A549 treated with GW870086 at 1 μM for 4 hours (cell line): ENCODE data around the gene BAG3. TPM values are rescaled to one million over a fixed set of nuclear protein-coding genes. Genes with fewer than 3 reads are reported as not detected.

Experiments used
- total RNA-seq: library from RNA; stranded (reverse); fragments of 200-300 nt; extraction: Qiagen RNA extraction; gene quantifications from 5 replicates; pipeline ENCODE4 v1.2.3, GENCODE V29; 2022; ENCODE audit warnings: low read depth

Gene BAG3
- total RNA-seq = 257 to 328 TPM (median 316 TPM) in 5 replicates

DNA sequence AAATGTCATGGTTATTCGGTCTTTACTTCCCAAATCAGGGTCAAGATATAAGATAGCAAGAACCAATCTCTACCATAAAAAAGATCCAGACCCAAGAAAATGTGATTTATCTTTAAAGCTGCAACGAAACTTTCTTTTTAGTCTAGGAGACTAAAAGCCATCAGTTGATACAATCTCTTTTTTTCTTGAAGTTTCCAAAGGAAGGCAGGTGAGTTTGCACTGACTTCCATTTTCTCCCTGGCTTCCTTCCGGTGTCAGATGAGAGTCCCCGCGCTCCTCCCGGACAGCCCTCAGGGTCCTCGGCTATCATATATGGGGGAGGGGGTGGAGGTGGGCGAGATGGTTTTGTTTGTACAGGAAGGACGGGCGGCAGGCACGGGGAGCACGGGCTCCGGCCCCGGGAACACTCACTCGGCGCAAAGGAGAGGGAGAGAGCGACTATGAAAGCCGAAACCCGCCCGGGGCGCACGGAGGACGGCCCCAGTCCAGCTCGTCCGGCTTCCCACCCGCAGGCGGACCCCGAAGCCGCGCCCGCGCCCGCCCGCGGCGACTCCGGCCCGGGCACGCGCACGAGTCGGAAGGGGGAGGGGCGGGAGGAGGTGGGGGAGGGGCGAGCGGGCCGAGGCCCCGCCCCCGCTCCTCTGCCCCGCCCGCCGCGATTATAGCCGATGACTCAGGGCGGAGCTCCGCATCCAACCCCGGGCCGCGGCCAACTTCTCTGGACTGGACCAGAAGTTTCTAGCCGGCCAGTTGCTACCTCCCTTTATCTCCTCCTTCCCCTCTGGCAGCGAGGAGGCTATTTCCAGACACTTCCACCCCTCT, at the start of gene BAG3:
TSS of gene BAG3 (plus strand) at position 689 of the 822 bp plus-strand sequence. CDS start 296 bp downstream, outside the sequence.

DNA sequence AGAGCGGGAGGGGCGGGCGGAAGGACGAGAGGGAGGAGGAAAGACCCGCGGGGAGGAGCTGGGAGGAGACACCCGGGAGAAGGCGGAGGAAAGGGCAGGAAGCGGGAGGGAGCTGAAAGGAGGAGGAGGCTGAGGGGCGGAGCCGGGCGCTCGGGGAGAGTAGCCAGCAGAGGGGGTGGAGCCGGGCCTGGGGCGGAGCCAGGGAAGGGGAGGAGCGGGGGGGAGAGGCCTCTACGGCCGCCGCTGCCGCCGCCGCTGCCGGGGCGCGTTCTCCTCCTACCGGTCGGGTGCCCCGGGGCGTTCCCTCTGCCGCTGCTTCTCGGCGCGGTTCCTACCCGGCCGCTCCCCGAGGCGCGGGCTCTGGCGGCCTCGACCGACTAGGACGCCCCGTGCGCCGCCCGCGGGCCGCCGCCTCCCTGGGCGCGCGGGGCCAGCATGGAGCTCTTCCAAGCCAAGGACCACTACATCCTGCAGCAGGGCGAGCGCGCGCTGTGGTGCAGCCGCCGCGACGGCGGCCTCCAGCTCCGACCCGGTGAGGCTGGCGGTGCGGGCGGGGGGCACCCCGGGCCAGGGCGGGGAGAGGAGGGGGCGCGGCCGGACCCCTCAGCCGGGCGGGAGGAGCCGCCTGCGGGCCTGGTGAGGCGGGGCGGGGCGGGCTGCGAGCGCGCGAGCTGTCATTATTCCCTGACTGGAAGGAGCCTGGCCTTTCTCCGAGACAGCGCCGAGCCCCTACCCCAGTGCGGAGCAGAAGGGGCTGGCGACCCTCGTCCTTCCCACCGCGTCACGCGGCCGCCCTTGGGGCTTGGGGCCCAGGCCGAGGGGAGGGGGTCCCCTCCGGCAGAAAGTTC, 74.9 kb downstream of the BAG3 start, which contains the start of gene INPP5F:
TSS of gene INPP5F (plus strand) at position 223 of the 848 bp plus-strand sequence. CDS start at position 436, 213 bp downstream.

Other genes starting within 250 kb of the BAG3 start
- 47.7 to 56.6 TPM (median 53.6 TPM) in 5 replicates for gene RGS10, start 108.7 kb upstream of the BAG3 start, total RNA-seq
- gene TIAL1, start 54.4 kb upstream of the BAG3 start, total RNA-seq = 89.9 to 96.1 TPM (median 93.1 TPM) in 5 replicates
- 9.0 to 12.1 TPM (median 11.2 TPM) in 5 replicates for gene INPP5F, start 74.7 kb downstream of the BAG3 start, total RNA-seq
- 76.6 to 91.5 TPM (median 86.4 TPM) in 5 replicates for gene MCMBP, start 221.5 kb downstream of the BAG3 start, total RNA-seq
- gene SEC23IP, start 241.3 kb downstream of the BAG3 start, total RNA-seq = 37.0 to 57.6 TPM (median 45.7 TPM) in 5 replicates